Measurements from ENCODE around the gene AUP1.
"Not testable (repeated sequence)": the region's sequence is repeated elsewhere in the genome, so short reads cannot be mapped to it uniquely, and the experiment has no call there.

AUP1 gene

GRCh38 chr2:74529357-74530238 lies at the start of gene AUP1, which contains the start of gene HTRA2:
TSS of gene AUP1 (minus strand) at chr2:74529706. CDS start at chr2:74529629, 77 bp downstream.
TSS of gene HTRA2 (plus strand) at chr2:74529933. CDS start at chr2:74530007, 74 bp downstream.
- peak; percentile 98 for DNase-seq

GRCh38 chr2:74578408-74578807 lies 48.9 kb upstream of the AUP1 start:
- DNase-seq = no peak

GRCh38 chr2:74577448-74577847 lies 47.9 kb upstream of the AUP1 start:
- peak; percentile 8 to 77 for DNase-seq

GRCh38 chr2:74576863-74577229 lies 47.3 kb upstream of the AUP1 start:
- DNase-seq = peak in 1 of 2 experiments; percentile 60

- DNase-seq = peak; percentile 93 to 98
These were observed 46.8 kb upstream of the AUP1 start for GRCh38 chr2:74576211-74576862.

GRCh38 chr2:74575320-74575719 lies 45.8 kb upstream of the AUP1 start:
- DNase-seq = peak; percentile 25 to 80

GRCh38 chr2:74573747-74574562 lies 44.4 kb upstream of the AUP1 start:
- DNase-seq = no peak

GRCh38 chr2:74572178-74572925 lies 42.8 kb upstream of the AUP1 start:
- no peak for DNase-seq

- no peak for DNase-seq
These were observed 41.6 kb upstream of the AUP1 start for GRCh38 chr2:74571058-74571457.

- no peak for DNase-seq
These were observed 40.2 kb upstream of the AUP1 start for GRCh38 chr2:74569686-74570085.

- DNase-seq = no peak
These were observed 38.4 kb upstream of the AUP1 start for GRCh38 chr2:74567881-74568280.

GRCh38 chr2:74566754-74567085 lies 37.2 kb upstream of the AUP1 start:
- DNase-seq = no peak

GRCh38 chr2:74566076-74566753 lies 36.7 kb upstream of the AUP1 start:
- DNase-seq = no peak

- DNase-seq = no peak
These were observed 34.7 kb upstream of the AUP1 start for GRCh38 chr2:74564222-74564621.

GRCh38 chr2:74562126-74562775 lies 32.7 kb upstream of the AUP1 start:
- no peak for DNase-seq

GRCh38 chr2:74561022-74561421 lies 31.5 kb upstream of the AUP1 start:
- not testable (repeated sequence) for DNase-seq

GRCh38 chr2:74560591-74560990 lies 31.1 kb upstream of the AUP1 start:
- DNase-seq = no peak

GRCh38 chr2:74559912-74560311 lies 30.4 kb upstream of the AUP1 start:
- no peak for DNase-seq

GRCh38 chr2:74558284-74559230 lies 29.1 kb upstream of the AUP1 start:
- no peak for DNase-seq

- DNase-seq = no peak
These were observed 27.4 kb upstream of the AUP1 start for GRCh38 chr2:74556831-74557370.
